CD8-positive, alpha-beta memory T cell (primary cell): ENCODE results near the gene PDE2A. TPM values are rescaled to one million over a fixed set of nuclear protein-coding genes. Genes with fewer than 3 reads are reported as not detected.

Experiments used
- CTCF ChIA-PET: fragments of 350-600 bp; sonication (Branson Sonifier 250); formaldehyde crosslinking; loops from one replicate; lab custom pipeline; 2021; ENCODE audit warnings: antibody characterized with exemption; lab: Charles Lee
- POLR2A ChIA-PET: fragments of 350-600 bp; sonication (Branson Sonifier 250); formaldehyde crosslinking; loops from one replicate; lab custom pipeline; 2021; ENCODE audit warnings: antibody characterized with exemption; lab: Charles Lee
- DNase-seq, 5 donors: peaks; one replicate each; pipeline versions ENCODE4 v3.0.0 to v3.0.0-alpha.2; 2020 to 2022; ENCODE audit warnings: mixed read lengths in 1 of 5
- H3K27ac ChIP-seq: one replicate; pipeline ENCODE4 v1.7.0; 2013; ENCODE audit warnings: low read depth, mild to moderate bottlenecking, low read length, moderate library complexity
- H3K27me3 ChIP-seq: 2 replicates; pipeline ENCODE4 v1.7.0; 2013; ENCODE audit warnings: low read length, mild to moderate bottlenecking; ENCODE audit not compliant: insufficient read depth, poor library complexity, severe bottlenecking
- H3K36me3 ChIP-seq: 2 replicates; pipeline ENCODE4 v1.7.0; 2013; ENCODE audit warnings: mild to moderate bottlenecking, low read length, moderate library complexity; ENCODE audit not compliant: insufficient read depth
- H3K4me1 ChIP-seq: 2 replicates; pipeline ENCODE4 v1.7.0; 2013; ENCODE audit warnings: mild to moderate bottlenecking, low read length, moderate library complexity; ENCODE audit not compliant: insufficient read depth
- H3K4me3 ChIP-seq: 2 replicates; pipeline ENCODE4 v1.7.0; 2013; ENCODE audit warnings: mild to moderate bottlenecking, low read length
- H3K9me3 ChIP-seq: 2 replicates; pipeline ENCODE4 v1.7.0; 2013; ENCODE audit warnings: mild to moderate bottlenecking, low read length
- H3K27ac Mint-ChIP-seq, 8 donors: one replicate each; pipeline ENCODE4 v1.8.0; 2020 to 2021; ENCODE audit warnings: mixed read lengths in 8 of 8, mild to moderate bottlenecking in 6 of 8, inconsistent platforms in 3 of 8, moderate library complexity in 3 of 8
- H3K27me3 Mint-ChIP-seq, 2 donors: one replicate each; pipeline ENCODE4 v1.8.0; 2020 to 2021; ENCODE audit warnings: mixed read lengths in 2 of 2, mild to moderate bottlenecking in 1 of 2, moderate library complexity in 1 of 2
- H3K36me3 Mint-ChIP-seq, 3 donors: one replicate each; pipeline ENCODE4 v1.8.0; 2020 to 2021; ENCODE audit warnings: mixed read lengths in 3 of 3, inconsistent platforms in 1 of 3, mild to moderate bottlenecking in 1 of 3
- H3K4me1 Mint-ChIP-seq, 3 donors: one replicate each; pipeline ENCODE4 v1.8.0; 2020 to 2021; ENCODE audit warnings: mixed read lengths in 3 of 3, inconsistent platforms in 1 of 3, mild to moderate bottlenecking in 1 of 3
- H3K4me3 Mint-ChIP-seq, 7 donors: one replicate each; pipeline ENCODE4 v1.8.0; 2020 to 2021; ENCODE audit warnings: mixed read lengths in 7 of 7, mild to moderate bottlenecking in 6 of 7, moderate library complexity in 4 of 7, inconsistent platforms in 2 of 7
- H3K9me3 Mint-ChIP-seq, 5 donors: one replicate each; pipeline ENCODE4 v1.8.0; 2020 to 2022; ENCODE audit warnings: mixed read lengths in 5 of 5, mild to moderate bottlenecking in 3 of 5, moderate library complexity in 2 of 5, inconsistent platforms in 1 of 5
- polyA plus RNA-seq: library from polyadenylated mRNA; unstranded; fragments of 300-500 nt; fragmentation: Illumina TruSeq; gene quantifications from one replicate; pipeline ENCODE4 v1.2.3, GENCODE V29; 2021
- total RNA-seq, 2 experiments: library from RNA; stranded (reverse); gene quantifications; one replicate each; pipeline ENCODE4 v1.2.3, GENCODE V29; 2021

Gene PDE2A
- total and polyA plus RNA-seq, 3 experiments from 2014 or later, result 0.08 to 0.66 (median 0.55) TPM

DNA sequence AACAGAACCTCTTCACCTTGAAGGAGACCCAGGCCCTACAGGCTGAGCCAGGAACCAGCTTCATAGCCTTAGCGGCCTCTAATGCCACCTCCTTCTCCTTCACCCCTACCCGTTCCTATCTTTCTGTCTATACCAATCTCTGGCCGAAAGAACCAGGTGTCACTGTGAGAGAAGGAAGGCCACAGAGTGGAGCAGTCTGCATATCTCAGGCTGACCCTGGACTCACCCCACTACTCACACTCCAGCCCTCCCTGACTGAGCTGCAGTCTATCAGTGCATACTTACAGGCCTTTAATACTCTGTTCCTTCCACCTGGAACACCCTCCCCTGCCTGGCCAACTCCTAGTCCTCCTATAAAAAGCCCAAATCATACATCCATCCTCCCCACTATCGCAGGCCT, 45.3 kb upstream of the PDE2A start:
- Mint-ChIP-seq H3K27ac (peak overlapping the region; percentile 81 to 98 (median 96)), H3K27me3 (peaks cover 0 to 5% of the 10 kb centered on the region in 2 donors), H3K36me3 (peaks cover 0 to 53% (median 0%) of the 10 kb centered on the region in 3 donors), H3K4me1 (peaks cover 61 to 90% (median 69%) of the 10 kb centered on the region in 3 donors), H3K4me3 (peak overlapping the region; percentile 89 to 95 (median 92)), H3K9me3 (no peaks in the 10 kb centered on the region)
- H3K27me3 ChIP-seq, result no peaks in the 10 kb centered on the region
- no peaks in the 10 kb centered on the region for H3K9me3 ChIP-seq
- POLR2A ChIA-PET, result no interaction called here
- H3K36me3 ChIP-seq, result peaks cover 8% of the 10 kb centered on the region
- CTCF ChIA-PET, result interaction anchor here (1.6 kb wide), 1 partner anchor 73 kb away, joined by 3 read pairs; no protein-coding TSS in a partner anchor
- no peak overlapping the region for H3K4me3 ChIP-seq
- DNase-seq, result no peak
- no peak overlapping the region for H3K27ac ChIP-seq
- H3K4me1 ChIP-seq, result peaks cover 58% of the 10 kb centered on the region

DNA sequence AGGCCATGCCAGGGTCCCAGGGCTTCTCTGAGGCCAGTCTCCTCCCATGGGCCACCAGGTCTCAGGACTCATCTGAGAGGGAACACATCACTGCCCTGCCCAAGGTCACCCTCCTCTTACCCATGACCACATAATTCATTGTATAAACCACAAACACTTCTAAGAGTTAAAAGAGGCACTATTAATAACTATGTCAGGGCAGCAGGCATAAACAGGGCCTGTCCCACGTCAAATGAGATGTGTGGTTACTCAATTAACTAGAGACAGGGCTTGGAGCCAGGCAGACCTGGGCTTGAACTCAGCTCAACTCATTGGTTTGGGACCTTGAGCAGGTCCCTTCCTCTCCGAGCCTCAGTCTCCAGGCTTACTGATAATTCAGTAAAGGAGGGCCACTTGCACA, 44.9 kb upstream of the PDE2A start:
- DNase-seq, result no peak
- Histone ChIP-seq H3K9me3 (no peaks in the 10 kb centered on the region), H3K27me3 (no peaks in the 10 kb centered on the region), H3K4me1 (peaks cover 59% of the 10 kb centered on the region), H3K27ac (no peak overlapping the region), H3K36me3 (peaks cover 8% of the 10 kb centered on the region), H3K4me3 (no peak overlapping the region)
- ChIA-PET POLR2A (no interaction called here), CTCF (no interaction called here)
- Mint-ChIP-seq H3K27me3 (peaks cover 0 to 5% of the 10 kb centered on the region in 2 donors), H3K9me3 (no peaks in the 10 kb centered on the region), H3K27ac (peak overlapping the region; percentile 12 to 98 (median 92)), H3K4me1 (peaks cover 64 to 90% (median 69%) of the 10 kb centered on the region in 3 donors), H3K4me3 (peak overlapping the region; percentile 89 to 95 (median 92)), H3K36me3 (peaks cover 0 to 57% (median 0%) of the 10 kb centered on the region in 3 donors)

DNA sequence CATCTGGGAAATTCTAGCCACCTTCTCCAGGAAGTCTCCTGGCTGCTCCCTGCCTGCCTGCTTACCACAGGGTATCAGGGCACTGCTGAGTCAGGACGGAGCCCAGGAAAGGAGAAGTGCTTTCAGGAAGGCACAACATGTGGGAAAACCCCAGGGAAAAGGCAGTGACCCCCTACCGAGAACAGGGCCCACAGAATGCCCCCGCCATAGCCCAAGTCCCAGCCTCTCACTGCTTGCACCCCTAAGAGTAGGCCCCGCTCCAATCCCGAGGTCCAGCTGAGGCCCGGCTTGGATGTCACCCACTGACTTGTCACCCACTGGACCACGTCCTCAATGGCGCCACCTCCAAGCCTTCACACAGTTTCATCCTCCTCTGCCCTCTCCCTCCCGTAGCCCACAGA, 43.9 kb upstream of the PDE2A start:
- Mint-ChIP-seq H3K36me3 (peaks cover 0 to 60% (median 0%) of the 10 kb centered on the region in 3 donors), H3K4me3 (peak overlapping the region in 1 of 7 donors; percentile 40), H3K27ac (peak overlapping the region in 6 of 8 donors; percentile 32 to 98 (median 94)), H3K27me3 (peaks cover 0 to 5% of the 10 kb centered on the region in 2 donors), H3K9me3 (no peaks in the 10 kb centered on the region), H3K4me1 (peaks cover 59 to 83% (median 65%) of the 10 kb centered on the region in 3 donors)
- POLR2A ChIA-PET, result no interaction called here
- Histone ChIP-seq H3K27ac (no peak overlapping the region), H3K27me3 (no peaks in the 10 kb centered on the region), H3K4me1 (peaks cover 59% of the 10 kb centered on the region), H3K36me3 (peaks cover 8% of the 10 kb centered on the region), H3K4me3 (no peak overlapping the region), H3K9me3 (no peaks in the 10 kb centered on the region)
- no peak for DNase-seq
- CTCF ChIA-PET, result no interaction called here

DNA sequence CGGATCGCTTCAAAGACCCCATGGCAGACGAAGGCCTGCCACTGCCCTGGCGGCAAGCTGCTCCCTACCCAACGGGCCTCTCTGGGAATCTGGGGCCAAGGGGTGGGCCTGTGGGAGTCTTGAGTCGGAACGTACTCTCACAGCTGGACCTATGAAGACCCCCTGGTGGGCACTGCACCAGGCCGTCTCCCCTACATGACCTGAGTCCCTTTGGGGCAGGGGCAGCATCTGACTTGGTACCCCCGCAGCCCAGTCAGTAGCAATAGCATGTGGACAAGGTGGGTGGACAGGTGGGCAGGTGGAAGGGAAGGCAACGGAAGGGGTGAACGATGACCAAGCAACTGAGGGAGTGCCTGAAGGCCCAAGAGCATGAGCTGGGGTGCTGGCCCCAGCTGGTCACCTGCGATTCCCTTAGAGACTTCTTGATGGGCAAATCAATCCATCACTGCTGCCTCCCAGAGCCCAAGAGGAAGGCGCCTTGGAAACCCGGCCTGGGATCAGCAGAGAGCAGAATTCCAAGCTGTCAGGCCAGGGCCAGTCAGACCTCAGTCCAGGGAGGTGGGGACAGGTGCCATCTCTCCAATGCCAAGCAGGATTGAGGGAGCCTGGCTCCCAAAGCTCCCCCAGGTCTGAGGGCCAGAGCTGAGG, 42.7 kb upstream of the PDE2A start:
- H3K27ac Mint-ChIP-seq, result peak overlapping the region in 2 of 8 donors; percentile 48 to 88
- H3K27me3 Mint-ChIP-seq, result no peaks in the 10 kb centered on the region
- no peaks in the 10 kb centered on the region for H3K9me3 Mint-ChIP-seq
- peaks cover 9% of the 10 kb centered on the region for H3K36me3 ChIP-seq
- CTCF ChIA-PET, result interaction anchor here (0.8 to 2.1 kb wide), 4 partner anchors 9 to 76 kb away, joined by 3 to 7 read pairs (median 4); no protein-coding TSS in a partner anchor
- no peak for DNase-seq
- H3K9me3 ChIP-seq, result no peaks in the 10 kb centered on the region
- peaks cover 52% of the 10 kb centered on the region for H3K4me1 ChIP-seq
- POLR2A ChIA-PET, result no interaction called here
- H3K27ac ChIP-seq, result no peak overlapping the region
- H3K4me3 Mint-ChIP-seq, result peak overlapping the region in 1 of 7 donors; percentile 62
- H3K4me3 ChIP-seq, result no peak overlapping the region
- peaks cover 54 to 78% (median 58%) of the 10 kb centered on the region in 3 donors for H3K4me1 Mint-ChIP-seq
- H3K27me3 ChIP-seq, result no peaks in the 10 kb centered on the region
- H3K36me3 Mint-ChIP-seq, result peaks cover 0 to 68% (median 0%) of the 10 kb centered on the region in 3 donors

DNA sequence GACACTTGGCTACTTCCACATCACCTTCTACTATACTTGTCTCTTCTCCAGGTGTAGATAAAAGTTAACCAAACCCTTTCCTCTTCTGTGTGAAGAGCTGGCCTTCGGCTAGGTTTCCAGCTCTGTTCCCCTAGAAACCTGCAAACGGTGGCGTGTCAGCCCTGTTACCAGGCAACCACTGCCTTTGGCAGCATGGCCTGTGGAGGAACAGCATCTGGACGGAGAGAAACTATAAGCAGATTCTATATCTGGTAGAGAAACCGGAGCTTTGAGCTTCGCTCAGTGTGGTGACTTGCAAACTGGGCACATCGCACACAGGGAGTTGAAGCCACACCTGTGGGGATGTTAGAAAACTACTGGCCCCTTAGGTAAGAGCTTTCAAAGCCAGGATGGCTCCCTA, 42.1 kb upstream of the PDE2A start:
- Mint-ChIP-seq H3K9me3 (no peaks in the 10 kb centered on the region), H3K36me3 (peaks cover 0 to 68% (median 0%) of the 10 kb centered on the region in 3 donors), H3K27ac (peak overlapping the region in 4 of 8 donors; percentile 48 to 92 (median 68)), H3K27me3 (no peaks in the 10 kb centered on the region), H3K4me3 (peak overlapping the region in 2 of 7 donors; percentile 12 to 62), H3K4me1 (peaks cover 50 to 71% (median 52%) of the 10 kb centered on the region in 3 donors)
- H3K4me1 ChIP-seq, result peaks cover 48% of the 10 kb centered on the region
- H3K36me3 ChIP-seq, result peaks cover 15% of the 10 kb centered on the region
- no peaks in the 10 kb centered on the region for H3K9me3 ChIP-seq
- H3K27ac ChIP-seq, result no peak overlapping the region
- no peaks in the 10 kb centered on the region for H3K27me3 ChIP-seq
- ChIA-PET POLR2A (interaction anchor here (0.7 kb wide), 1 partner anchor 9 kb away, joined by 3 read pairs; no protein-coding TSS in a partner anchor), CTCF (interaction anchor here (0.8 to 2.1 kb wide), 4 partner anchors 9 to 77 kb away, joined by 3 to 7 read pairs (median 4); no protein-coding TSS in a partner anchor)
- no peak overlapping the region for H3K4me3 ChIP-seq
- no peak for DNase-seq

DNA sequence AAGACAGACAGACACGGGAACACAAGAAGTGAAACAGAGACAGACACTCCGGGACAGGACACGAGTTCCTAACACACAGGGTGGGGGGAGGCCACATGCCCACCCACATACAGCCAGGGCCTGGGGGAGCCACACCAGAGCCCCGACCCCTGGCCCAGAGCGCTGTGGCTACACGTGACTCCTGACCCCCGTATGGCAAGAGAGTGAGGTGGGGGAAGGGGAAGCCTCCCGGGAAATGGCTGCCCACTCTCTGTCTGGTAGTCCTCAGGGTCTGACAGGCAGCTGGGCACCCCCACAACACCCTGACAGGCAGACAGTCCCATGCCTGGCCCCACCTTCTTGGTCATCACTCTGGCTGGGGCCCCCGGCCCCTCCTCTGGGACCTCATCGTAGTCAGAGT, 38.6 kb upstream of the PDE2A start:
- CTCF ChIA-PET, result no interaction called here
- H3K27ac ChIP-seq, result no peak overlapping the region
- no peaks in the 10 kb centered on the region for H3K27me3 Mint-ChIP-seq
- H3K36me3 Mint-ChIP-seq, result peaks cover 0 to 85% (median 4%) of the 10 kb centered on the region in 3 donors
- no peaks in the 10 kb centered on the region for H3K9me3 ChIP-seq
- peak overlapping the region in 1 of 8 donors; percentile 68 for H3K27ac Mint-ChIP-seq
- no peak overlapping the region for H3K4me3 ChIP-seq
- H3K4me1 Mint-ChIP-seq, result peaks cover 19 to 39% (median 21%) of the 10 kb centered on the region in 3 donors
- no peak overlapping the region for H3K4me3 Mint-ChIP-seq
- H3K4me1 ChIP-seq, result peaks cover 16% of the 10 kb centered on the region
- POLR2A ChIA-PET, result no interaction called here
- H3K36me3 ChIP-seq, result peaks cover 33% of the 10 kb centered on the region
- H3K9me3 Mint-ChIP-seq, result no peaks in the 10 kb centered on the region
- no peak for DNase-seq
- H3K27me3 ChIP-seq, result no peaks in the 10 kb centered on the region

DNA sequence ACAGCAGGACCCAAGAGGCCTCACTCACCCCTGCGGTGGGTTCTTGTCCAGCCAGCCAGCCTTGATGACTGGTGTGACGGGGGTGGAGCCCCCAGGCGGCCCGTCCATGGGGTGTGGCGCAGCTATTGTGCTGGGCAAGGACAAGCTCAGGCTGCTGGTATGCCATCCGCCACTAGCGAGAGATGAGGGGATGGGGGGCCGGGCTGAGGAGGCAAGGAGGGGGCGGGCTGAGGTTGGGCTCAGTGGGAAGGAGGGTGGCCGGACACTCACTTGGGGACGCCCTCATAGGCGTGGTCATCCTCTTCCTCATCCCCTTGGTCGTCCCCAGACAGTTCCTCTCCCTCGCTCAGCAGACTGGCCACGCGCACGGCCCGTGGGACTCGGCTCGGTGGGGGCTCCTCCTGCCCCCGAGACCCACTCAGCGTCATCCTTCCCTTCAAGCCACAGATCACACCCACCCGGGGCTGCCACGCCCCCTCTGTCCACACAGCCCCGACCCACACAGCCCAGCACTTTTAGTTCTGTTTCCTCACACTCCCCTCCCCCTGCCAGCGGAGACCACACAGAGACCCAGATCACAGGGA, 38.0 kb upstream of the PDE2A start:
- peaks cover 39% of the 10 kb centered on the region for H3K36me3 ChIP-seq
- no peaks in the 10 kb centered on the region for H3K27me3 ChIP-seq
- Mint-ChIP-seq H3K4me3 (no peak overlapping the region), H3K9me3 (no peaks in the 10 kb centered on the region), H3K36me3 (peaks cover 0 to 86% (median 8%) of the 10 kb centered on the region in 3 donors), H3K27ac (peak overlapping the region in 2 of 8 donors; percentile 68 to 69), H3K4me1 (peaks cover 15 to 34% (median 19%) of the 10 kb centered on the region in 3 donors), H3K27me3 (no peaks in the 10 kb centered on the region)
- DNase-seq, result no peak
- no peak overlapping the region for H3K27ac ChIP-seq
- CTCF ChIA-PET, result no interaction called here
- POLR2A ChIA-PET, result no interaction called here
- no peaks in the 10 kb centered on the region for H3K9me3 ChIP-seq
- H3K4me1 ChIP-seq, result peaks cover 16% of the 10 kb centered on the region
- no peak overlapping the region for H3K4me3 ChIP-seq

DNA sequence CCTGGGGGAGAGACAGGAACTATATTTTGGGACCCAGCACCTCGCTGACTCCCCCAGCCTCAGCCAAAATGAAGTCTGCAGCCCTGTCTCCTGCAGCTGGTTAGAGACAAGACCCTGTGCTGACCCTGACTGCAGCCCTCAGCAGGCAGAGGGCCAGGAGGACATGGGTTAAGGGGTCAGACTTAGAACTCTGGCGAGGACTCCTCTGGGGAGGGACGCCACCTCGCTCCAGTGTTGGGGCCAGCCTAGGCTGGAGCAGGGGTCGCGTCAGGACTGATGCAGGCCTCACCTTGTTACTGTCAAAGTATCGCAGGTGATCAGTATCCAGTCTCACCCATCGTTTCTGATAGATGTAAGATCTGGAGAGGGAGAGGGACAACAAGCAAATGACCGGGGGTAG, 36.9 kb upstream of the PDE2A start:
- DNase-seq, result no peak
- CTCF ChIA-PET, result interaction anchor here (2.0 kb wide), 1 partner anchor 14 kb away, joined by 7 read pairs; no protein-coding TSS in a partner anchor
- no peak overlapping the region for H3K27ac ChIP-seq
- Mint-ChIP-seq H3K36me3 (peaks cover 0 to 89% (median 13%) of the 10 kb centered on the region in 3 donors), H3K9me3 (no peaks in the 10 kb centered on the region), H3K4me3 (no peak overlapping the region), H3K27ac (peak overlapping the region in 3 of 8 donors; percentile 30 to 55 (median 42)), H3K4me1 (peaks cover 6 to 24% (median 19%) of the 10 kb centered on the region in 3 donors), H3K27me3 (no peaks in the 10 kb centered on the region)
- POLR2A ChIA-PET, result no interaction called here
- H3K9me3 ChIP-seq, result no peaks in the 10 kb centered on the region
- H3K27me3 ChIP-seq, result no peaks in the 10 kb centered on the region
- H3K4me3 ChIP-seq, result no peak overlapping the region
- peaks cover 50% of the 10 kb centered on the region for H3K36me3 ChIP-seq
- H3K4me1 ChIP-seq, result peaks cover 10% of the 10 kb centered on the region
